D721Med (cell line): ENCODE measurements around the gene IL18BP.

ENCODE experiments used
- DNase-seq: peaks from one replicate; pipeline ENCODE4 v3.0.0; 2011; ENCODE audit warnings: low spot score; ENCODE audit not compliant: insufficient read length
- FAIRE-seq: peaks from 2 replicates; lab custom pipeline; 2011; peaks lifted over from hg19 to GRCh38; lab: Jason Lieb, UNC
- CTCF ChIP-seq: IDR thresholded peaks from 2 replicates; pipeline ENCODE4 v1.5.1; 2012; ENCODE audit warnings: mild to moderate bottlenecking, control low read depth; ENCODE audit not compliant: insufficient read depth; ENCODE audit errors: missing control alignments

The IL18BP gene

DNA sequence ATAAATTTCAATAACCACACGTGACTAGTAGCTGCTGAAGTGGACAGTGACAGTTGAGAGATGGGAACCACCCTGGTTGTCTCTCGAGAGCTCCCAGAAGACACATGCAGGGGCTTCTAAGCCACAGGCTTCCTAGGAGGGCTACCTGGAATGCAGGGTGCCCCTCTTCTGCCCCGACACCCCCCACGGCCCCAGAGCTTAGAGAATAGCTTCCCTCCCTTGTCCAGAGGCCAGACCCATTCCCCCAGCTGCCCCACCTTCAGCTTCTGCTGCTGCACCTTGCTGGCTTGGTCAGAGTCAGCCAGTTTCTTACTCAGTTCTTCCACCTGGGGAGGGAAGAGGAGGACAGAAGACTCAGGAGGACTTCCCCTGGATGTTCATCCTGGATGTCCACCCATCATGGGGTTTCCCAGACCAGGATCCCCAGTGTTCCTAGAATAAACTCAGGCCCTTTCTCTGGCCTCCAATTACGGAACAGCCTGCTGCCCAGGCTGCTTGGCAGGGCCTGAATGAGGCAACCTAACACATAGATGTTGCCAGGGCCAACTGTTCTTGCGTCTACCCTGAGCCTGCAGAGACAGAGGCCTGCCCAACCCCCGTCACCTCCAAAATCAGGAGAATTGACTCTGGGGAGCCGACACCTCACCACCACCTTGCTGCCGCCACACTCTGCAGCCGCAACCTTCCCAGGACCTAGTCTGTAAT, 12.0 kb downstream of the IL18BP start:
- no peak for TF ChIP-seq CTCF
- FAIRE-seq (no peak), DNase-seq (no peak)

DNA sequence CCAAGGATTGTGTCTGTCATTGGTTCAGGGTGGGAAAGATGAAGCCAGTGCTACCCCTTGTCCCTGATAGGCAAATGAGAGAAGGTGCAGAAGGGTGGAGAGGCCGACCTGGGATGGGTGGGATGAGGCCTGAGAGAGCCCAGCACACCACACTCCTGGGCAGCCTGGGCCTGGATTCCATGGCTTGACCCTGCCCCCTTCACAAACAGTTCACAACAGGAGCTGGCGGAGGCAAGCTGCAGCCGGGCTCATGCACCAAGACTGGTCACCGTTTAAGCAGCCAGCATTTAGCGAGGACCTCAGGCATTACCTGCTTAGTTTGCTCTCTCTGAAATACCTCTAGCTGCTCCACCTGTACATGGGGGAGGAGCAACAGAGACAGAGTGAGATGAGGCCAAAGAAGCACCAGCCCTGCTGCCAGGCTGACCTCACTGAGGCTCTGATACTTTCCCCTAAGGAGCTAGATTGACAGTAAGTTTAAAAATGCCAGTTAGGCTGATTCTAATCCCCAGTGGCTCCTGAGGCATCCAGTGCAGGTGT, 13.5 kb downstream of the IL18BP start:
- FAIRE-seq, result no peak
- DNase-seq, result no peak
- TF ChIP-seq CTCF, result no peak

- TF ChIP-seq CTCF, result no peak
- no peak for DNase-seq
- no peak for FAIRE-seq
These were observed 14.4 kb downstream of the IL18BP start for GRCh38 chr11:72012897-72013721.

DNA sequence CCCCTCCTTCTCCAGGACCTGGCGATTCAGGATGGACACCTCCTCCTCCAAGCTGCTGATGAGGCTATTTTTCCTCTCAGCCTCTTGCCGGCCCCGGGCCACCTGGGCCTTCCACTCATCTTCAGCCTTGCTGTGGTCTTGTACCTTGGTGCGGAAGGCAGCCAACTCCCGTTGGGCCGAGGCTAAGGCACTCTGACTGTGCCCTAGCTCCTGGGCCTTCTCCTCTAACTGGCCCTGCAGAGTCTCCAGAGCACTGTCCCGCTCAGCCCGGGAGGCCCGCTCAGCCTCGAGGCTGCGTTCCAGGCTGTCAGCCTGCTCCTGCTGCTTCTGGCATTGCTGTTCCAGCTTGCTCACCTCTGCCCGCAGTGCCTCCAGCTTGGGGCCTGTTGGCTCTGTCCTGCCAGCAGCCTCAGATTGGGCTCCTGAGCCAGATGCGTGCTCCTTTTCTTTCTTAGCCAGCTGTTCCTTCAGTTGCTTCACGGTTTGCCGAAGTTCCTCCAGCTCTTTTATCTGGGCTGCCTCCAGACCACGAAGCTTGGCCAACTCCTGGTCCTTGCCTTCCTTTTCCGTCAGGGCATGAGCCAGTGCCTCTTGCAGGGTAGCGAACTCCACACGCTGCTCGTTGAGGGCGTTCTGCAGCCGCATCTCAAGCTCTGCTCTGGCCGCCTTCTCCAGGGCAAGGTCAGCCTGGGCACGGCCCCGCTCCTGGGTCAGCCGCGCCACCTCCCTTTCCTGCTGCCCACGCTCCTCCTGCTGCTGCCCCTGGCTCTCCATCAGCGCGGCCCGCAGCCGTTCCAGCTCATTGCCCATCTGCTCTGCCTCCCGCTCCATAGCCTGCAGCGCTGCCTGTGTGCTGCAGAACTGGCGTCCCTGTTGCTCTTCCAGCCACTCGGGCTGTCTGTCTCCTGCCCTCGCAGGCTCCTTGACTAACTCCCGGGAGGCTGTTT, 15.3 kb downstream of the IL18BP start:
- no peak for DNase-seq
- no peak for TF ChIP-seq CTCF
- FAIRE-seq, result no peak

DNA sequence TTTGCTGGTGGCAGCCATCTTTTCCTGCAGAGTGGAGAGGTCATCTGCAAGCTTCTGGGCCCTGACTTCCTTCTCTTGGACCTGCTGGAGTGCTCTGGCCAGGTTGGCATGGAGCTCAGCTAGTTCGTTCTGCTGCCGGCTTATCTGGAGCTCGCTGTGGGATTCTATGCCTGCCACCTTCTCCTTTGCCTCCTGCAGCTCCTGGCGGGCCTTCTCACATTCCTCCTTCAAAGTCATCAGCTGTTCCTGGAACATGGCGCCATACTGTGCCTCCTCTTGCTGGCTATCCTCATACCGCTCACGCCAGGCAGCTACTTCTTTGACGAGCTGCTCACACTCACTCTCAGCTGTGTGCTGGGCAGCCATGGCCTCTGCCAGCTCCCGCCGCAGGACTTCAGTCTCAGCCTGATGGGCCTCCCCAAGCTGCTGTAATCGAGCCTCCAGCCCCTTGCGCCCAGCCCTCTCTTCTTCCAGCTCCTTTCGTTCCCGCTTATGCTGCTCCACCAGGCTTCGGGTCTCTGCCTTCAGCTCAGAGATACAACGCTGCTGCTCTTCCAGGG, 16.1 kb downstream of the IL18BP start:
- FAIRE-seq (no peak), DNase-seq (no peak)
- no peak for TF ChIP-seq CTCF

GRCh38 chr11:72015511-72016061, 16.9 kb downstream of the IL18BP start:
- FAIRE-seq (no peak), DNase-seq (no peak)
- peak; percentile 44 for TF ChIP-seq CTCF
